GM12878 (cell line): ENCODE results near the gene ADAMTSL3. TPM values are rescaled to one million over a fixed set of nuclear protein-coding genes. Genes with fewer than 3 reads are reported as not detected.

Source experiments
- ATAC-seq: fragments of 200-7000 bp; cut with Tn5 transposase; 3 replicates; pipeline ENCODE4 v1.9.1; 2020; ENCODE audit warnings: mild to moderate bottlenecking, moderate library complexity
- BruUV-seq: library from RNA; stranded (reverse); fragments of 400-500 nt; replicated peaks from 2 replicates; lab custom pipeline; 2021; lab: Mats Ljungman, UMichigan
- CTCF ChIA-PET: fragments of 300-600 bp; sonication (Branson Sonifier 250); formaldehyde crosslinking; extraction: SDS; loops from one replicate; lab custom pipeline; 2021; ENCODE audit warnings: inconsistent platforms; lab: Yijun Ruan, JAX
- POLR2A ChIA-PET: fragments of 350-600 bp; formaldehyde crosslinking; extraction: SDS; loops from one replicate; lab custom pipeline; 2021; ENCODE audit warnings: inconsistent platforms; lab: Charles Lee
- RAD21 ChIA-PET: fragments of 300-600 bp; sonication (Branson Sonifier 250); formaldehyde crosslinking; loops from one replicate; lab custom pipeline; 2023; ENCODE audit warnings: antibody characterized with exemption; ENCODE audit not compliant: unreplicated experiment; lab: Charles Lee
- SMC1A ChIA-PET: fragments of 300-600 bp; sonication (Branson Sonifier 250); formaldehyde crosslinking; loops from one replicate; lab custom pipeline; 2023; ENCODE audit not compliant: unreplicated experiment, uncharacterized antibody; lab: Charles Lee
- DNase-seq: peaks from one replicate; pipeline ENCODE4 v3.0.0-alpha.2; 2011; ENCODE audit warnings: low read depth, low spot score
- FAIRE-seq: peaks from 3 replicates; lab custom pipeline; 2011; peaks lifted over from hg19 to GRCh38; lab: Jason Lieb, UNC
- H2AFZ ChIP-seq: 2 replicates; pipeline ENCODE4 v1.6.0; 2011; ENCODE audit warnings: low read depth, low read length, control low read depth; ENCODE audit not compliant: control insufficient read depth
- H3K27ac ChIP-seq: 2 replicates; pipeline ENCODE4 v1.5.1; 2011; ENCODE audit warnings: control low read depth; ENCODE audit not compliant: control insufficient read depth, insufficient read depth
- H3K27me3 ChIP-seq, 2 experiments: replicated peaks in 1 of 2; 2 replicates each; pipeline versions ENCODE4 v1.6.0 to v1.6.1; 2011; ENCODE audit warnings: low read length in 1 of 2; ENCODE audit not compliant: control insufficient read depth in 2 of 2, insufficient read depth in 2 of 2
- H3K36me3 ChIP-seq, 2 experiments: 2 replicates each; pipeline ENCODE4 v1.5.1; 2011; ENCODE audit warnings: low read length in 1 of 2; ENCODE audit not compliant: control insufficient read depth in 2 of 2, insufficient read depth in 2 of 2
- H3K4me1 ChIP-seq: 2 replicates; pipeline ENCODE4 v1.6.1; 2011; ENCODE audit warnings: mild to moderate bottlenecking, low read length, moderate library complexity, mixed read lengths; ENCODE audit not compliant: control insufficient read depth, insufficient read depth
- H3K4me2 ChIP-seq: 2 replicates; pipeline ENCODE4 v1.6.0; 2011; ENCODE audit warnings: control low read depth; ENCODE audit not compliant: control insufficient read depth, insufficient read depth
- H3K4me3 ChIP-seq: fragments of 200-600 bp; sonication (generic); 2 replicates; pipeline ENCODE4 v1.5.1; 2016
- H3K79me2 ChIP-seq: 2 replicates; pipeline ENCODE4 v1.6.0; 2011; ENCODE audit warnings: low read length; ENCODE audit not compliant: control insufficient read depth, insufficient read depth
- H3K9ac ChIP-seq: 2 replicates; pipeline ENCODE4 v1.8.0; 2011; ENCODE audit warnings: low read length, control low read depth, mixed read lengths; ENCODE audit not compliant: control insufficient read depth, insufficient read depth
- H3K9me3 ChIP-seq: replicated peaks from 3 replicates; pipeline ENCODE4 v1.5.1; 2011; ENCODE audit warnings: mild to moderate bottlenecking, low read length; ENCODE audit not compliant: control insufficient read depth, insufficient read depth
- H4K20me1 ChIP-seq: 2 replicates; pipeline ENCODE4 v1.6.0; 2011; ENCODE audit not compliant: control insufficient read depth, insufficient read depth
- BHLHE40 ChIP-seq, 2 experiments: fragments of 450-650 bp in 1 of 2; IDR thresholded peaks; 2 replicates each; pipeline ENCODE4 v1.6.1; 2011 to 2017; ENCODE audit warnings: low read depth in 2 of 2, borderline replicate concordance in 1 of 2, improper control_type of control experiment in 1 of 2, low read length in 1 of 2, mild to moderate bottlenecking in 1 of 2
- MTA3 ChIP-seq: IDR thresholded peaks from 2 replicates; pipeline ENCODE4 v1.6.1; 2012; ENCODE audit warnings: low read length, inconsistent platforms, borderline replicate concordance
- RFX5 ChIP-seq: IDR thresholded peaks from 2 replicates; pipeline ENCODE4 v1.6.1; 2011; ENCODE audit warnings: low read depth, low read length, improper control_type of control experiment
- SP1 ChIP-seq: IDR thresholded peaks from one replicate; pipeline ENCODE4 v1.6.1; 2011; ENCODE audit warnings: low read depth, low read length
- ZBED1 ChIP-seq: IDR thresholded peaks from 2 replicates; pipeline ENCODE4 v1.6.1; 2016; ENCODE audit warnings: borderline replicate concordance
- WGBS: methylation state at CpG from one replicate; pipeline ENCODE4 v1.1.6; 2016; ENCODE audit warnings: low lambda C conversion rate; ENCODE audit not compliant: insufficient replicate concordance, insufficient coverage; ENCODE audit errors: missing lambda C conversion rate; 5-methylcytosine and 5-hydroxymethylcytosine counted together
- in situ Hi-C: fragments of 300-500 bp; cut with MboI; formaldehyde crosslinking; loops from 9 replicates; pipeline ENCODE4 v1.14.3; 2018; ENCODE audit warnings: mixed read lengths
- intact Hi-C: fragments of 100-400 bp; cut with micrococcal nuclease; formaldehyde crosslinking; loops from one replicate; pipeline ENCODE4 v1.14.2; 2022; ENCODE audit not compliant: unreplicated experiment
- polyA plus RNA-seq, 11 experiments: library from polyadenylated mRNA; depleted of rRNA in 4 of 11; unstranded in 6 of 11; stranded (reverse) in 5 of 11; fragments of >200 nt; fragmentation: Nextera tagmentation in 4 of 11; fragmentation: Illumina TruSeq in 1 of 11; extraction: Ambion mirVana in 4 of 11; extraction: Trizol in 1 of 11; gene quantifications; 1 replicate in 1 of 11; 2 replicates in 10 of 11; pipeline versions ENCODE4 v1.2.1 to v1.2.3, GENCODE V29; 2011 to 2016; ENCODE audit warnings: inconsistent platforms in 2 of 11, missing spikeins in 2 of 11, low read depth in 1 of 11
- total RNA-seq, 4 experiments: library from RNA; depleted of rRNA in 3 of 4; stranded (reverse); fragments of >200 nt in 3 of 4; fragmentation: Illumina TruSeq in 1 of 4; extraction: Trizol in 1 of 4; gene quantifications; 2 replicates each; pipeline versions ENCODE4 v1.2.1 to v1.2.3, GENCODE V29; 2013 to 2021
- TF ChIP-seq, protein P1 (sequence below): fragments of 450-650 bp; conservative IDR thresholded peaks from 2 replicates; pipeline ENCODE4 v1.6.1; 2017; ENCODE audit warnings: mild to moderate bottlenecking, moderate library complexity
- TF ChIP-seq, protein P2 (sequence below): IDR thresholded peaks from 2 replicates; pipeline ENCODE4 v1.6.1; 2012; ENCODE audit warnings: low read depth, low read length, improper control_type of control experiment
- TF ChIP-seq, protein P3 (sequence below): fragments of 450-650 bp; IDR thresholded peaks from 2 replicates; pipeline ENCODE4 v1.6.1; 2017; ENCODE audit warnings: mild to moderate bottlenecking

Gene ADAMTSL3
- total and polyA plus RNA-seq, 10 of the 15 experiments (the other 5 are each of a cell fraction or from before 2014, with no cell fraction given) = 0.01 to 0.28 (median 0.13) TPM

DNA sequence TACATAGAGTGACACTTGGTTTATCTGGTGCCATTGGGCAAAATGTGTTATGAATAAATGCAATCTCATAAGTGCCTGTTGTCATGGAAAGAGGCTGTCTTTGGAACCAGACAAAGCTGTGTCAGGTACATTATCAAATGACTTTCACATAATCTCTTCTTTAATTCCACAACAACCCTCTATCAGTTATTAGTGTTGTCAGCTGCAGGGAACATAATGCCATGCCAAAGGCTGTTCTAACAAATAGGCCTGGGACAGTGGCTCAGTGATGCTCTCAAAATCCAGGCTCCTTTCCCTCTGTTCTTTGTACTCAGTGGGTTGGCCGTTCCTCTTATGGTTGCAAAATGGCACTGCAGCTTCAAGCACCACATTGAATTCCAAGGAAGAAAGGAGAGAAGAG lies 91.8 kb downstream of the ADAMTSL3 start:
- H2AFZ ChIP-seq = no peak overlapping the region
- DNase-seq (no peak), FAIRE-seq (no peak)
- intact Hi-C loops = no loop called here
- H3K27ac ChIP-seq = no peak overlapping the region
- RAD21 ChIA-PET = no interaction called here
- no peaks in the 10 kb centered on the region for H3K9me3 ChIP-seq
- no peaks in the 10 kb centered on the region for H3K36me3 ChIP-seq
- H3K4me2 ChIP-seq = no peak overlapping the region
- TF ChIP-seq SP1 (no peak), BHLHE40 (IDR thresholded peaks at IDR 0.05; ENCODE audit: borderline replicate concordance in 1 of 2, low read depth in 2 of 2, low read length in 1 of 2) (no peak), MTA3 (no peak), ZBED1 (no peak), RFX5 (no peak)
- TF ChIP-seq, protein P1, sequence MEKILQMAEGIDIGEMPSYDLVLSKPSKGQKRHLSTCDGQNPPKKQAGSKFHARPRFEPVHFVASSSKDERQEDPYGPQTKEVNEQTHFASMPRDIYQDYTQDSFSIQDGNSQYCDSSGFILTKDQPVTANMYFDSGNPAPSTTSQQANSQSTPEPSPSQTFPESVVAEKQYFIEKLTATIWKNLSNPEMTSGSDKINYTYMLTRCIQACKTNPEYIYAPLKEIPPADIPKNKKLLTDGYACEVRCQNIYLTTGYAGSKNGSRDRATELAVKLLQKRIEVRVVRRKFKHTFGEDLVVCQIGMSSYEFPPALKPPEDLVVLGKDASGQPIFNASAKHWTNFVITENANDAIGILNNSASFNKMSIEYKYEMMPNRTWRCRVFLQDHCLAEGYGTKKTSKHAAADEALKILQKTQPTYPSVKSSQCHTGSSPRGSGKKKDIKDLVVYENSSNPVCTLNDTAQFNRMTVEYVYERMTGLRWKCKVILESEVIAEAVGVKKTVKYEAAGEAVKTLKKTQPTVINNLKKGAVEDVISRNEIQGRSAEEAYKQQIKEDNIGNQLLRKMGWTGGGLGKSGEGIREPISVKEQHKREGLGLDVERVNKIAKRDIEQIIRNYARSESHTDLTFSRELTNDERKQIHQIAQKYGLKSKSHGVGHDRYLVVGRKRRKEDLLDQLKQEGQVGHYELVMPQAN = no peak
- TF ChIP-seq, protein P2, sequence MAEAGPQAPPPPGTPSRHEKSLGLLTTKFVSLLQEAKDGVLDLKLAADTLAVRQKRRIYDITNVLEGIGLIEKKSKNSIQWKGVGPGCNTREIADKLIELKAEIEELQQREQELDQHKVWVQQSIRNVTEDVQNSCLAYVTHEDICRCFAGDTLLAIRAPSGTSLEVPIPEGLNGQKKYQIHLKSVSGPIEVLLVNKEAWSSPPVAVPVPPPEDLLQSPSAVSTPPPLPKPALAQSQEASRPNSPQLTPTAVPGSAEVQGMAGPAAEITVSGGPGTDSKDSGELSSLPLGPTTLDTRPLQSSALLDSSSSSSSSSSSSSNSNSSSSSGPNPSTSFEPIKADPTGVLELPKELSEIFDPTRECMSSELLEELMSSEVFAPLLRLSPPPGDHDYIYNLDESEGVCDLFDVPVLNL = no peak
- TF ChIP-seq, protein P3, sequence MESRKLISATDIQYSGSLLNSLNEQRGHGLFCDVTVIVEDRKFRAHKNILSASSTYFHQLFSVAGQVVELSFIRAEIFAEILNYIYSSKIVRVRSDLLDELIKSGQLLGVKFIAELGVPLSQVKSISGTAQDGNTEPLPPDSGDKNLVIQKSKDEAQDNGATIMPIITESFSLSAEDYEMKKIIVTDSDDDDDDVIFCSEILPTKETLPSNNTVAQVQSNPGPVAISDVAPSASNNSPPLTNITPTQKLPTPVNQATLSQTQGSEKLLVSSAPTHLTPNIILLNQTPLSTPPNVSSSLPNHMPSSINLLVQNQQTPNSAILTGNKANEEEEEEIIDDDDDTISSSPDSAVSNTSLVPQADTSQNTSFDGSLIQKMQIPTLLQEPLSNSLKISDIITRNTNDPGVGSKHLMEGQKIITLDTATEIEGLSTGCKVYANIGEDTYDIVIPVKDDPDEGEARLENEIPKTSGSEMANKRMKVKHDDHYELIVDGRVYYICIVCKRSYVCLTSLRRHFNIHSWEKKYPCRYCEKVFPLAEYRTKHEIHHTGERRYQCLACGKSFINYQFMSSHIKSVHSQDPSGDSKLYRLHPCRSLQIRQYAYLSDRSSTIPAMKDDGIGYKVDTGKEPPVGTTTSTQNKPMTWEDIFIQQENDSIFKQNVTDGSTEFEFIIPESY = no peak
- TF ChIP-seq, all 136 proteins: peak for 0
- in situ Hi-C loops = no loop called here
- Histone ChIP-seq H3K27me3 (no peaks in the 10 kb centered on the region), H4K20me1 (no peaks in the 10 kb centered on the region), H3K79me2 (no peaks in the 10 kb centered on the region), H3K9ac (no peak overlapping the region), H3K4me1 (no peaks in the 10 kb centered on the region), H3K4me3 (no peak overlapping the region)
- POLR2A ChIA-PET = no interaction called here
- no TSS peak for BruUV-seq
- no peak for ATAC-seq
- SMC1A ChIA-PET = no interaction called here
- CTCF ChIA-PET = interaction anchor here (1.5 kb wide), 1 partner anchor 289 kb away, joined by 3 read pairs; no protein-coding TSS in a partner anchor
- WGBS = 0% methylated on average over 1 of the region's 1 CpG
